Measurements from ENCODE around the gene TNKS2.

DNA sequence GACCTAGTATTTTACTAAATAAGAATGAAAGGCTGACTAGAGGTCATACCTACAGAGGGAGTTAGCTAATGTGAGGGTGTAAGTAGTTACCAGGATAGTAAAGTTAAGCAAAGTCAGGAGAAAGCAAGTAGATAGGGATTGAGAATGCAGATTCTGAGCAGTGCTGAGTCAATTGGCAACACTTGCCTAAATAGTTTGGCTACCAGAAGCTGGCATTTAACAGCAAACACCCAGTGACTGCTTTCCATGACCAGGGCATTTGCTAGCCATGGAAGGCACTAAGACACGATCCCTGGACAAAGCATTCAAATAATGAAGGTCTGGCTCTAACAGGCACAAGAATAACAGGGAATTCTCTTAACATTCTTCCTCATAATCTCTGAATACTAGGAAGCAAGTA lies 25.9 kb downstream of the TNKS2 start:
- TF ChIP-seq, protein P1, sequence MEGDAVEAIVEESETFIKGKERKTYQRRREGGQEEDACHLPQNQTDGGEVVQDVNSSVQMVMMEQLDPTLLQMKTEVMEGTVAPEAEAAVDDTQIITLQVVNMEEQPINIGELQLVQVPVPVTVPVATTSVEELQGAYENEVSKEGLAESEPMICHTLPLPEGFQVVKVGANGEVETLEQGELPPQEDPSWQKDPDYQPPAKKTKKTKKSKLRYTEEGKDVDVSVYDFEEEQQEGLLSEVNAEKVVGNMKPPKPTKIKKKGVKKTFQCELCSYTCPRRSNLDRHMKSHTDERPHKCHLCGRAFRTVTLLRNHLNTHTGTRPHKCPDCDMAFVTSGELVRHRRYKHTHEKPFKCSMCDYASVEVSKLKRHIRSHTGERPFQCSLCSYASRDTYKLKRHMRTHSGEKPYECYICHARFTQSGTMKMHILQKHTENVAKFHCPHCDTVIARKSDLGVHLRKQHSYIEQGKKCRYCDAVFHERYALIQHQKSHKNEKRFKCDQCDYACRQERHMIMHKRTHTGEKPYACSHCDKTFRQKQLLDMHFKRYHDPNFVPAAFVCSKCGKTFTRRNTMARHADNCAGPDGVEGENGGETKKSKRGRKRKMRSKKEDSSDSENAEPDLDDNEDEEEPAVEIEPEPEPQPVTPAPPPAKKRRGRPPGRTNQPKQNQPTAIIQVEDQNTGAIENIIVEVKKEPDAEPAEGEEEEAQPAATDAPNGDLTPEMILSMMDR (conservative IDR thresholded peaks at IDR 0.05; ENCODE audit: low read length) = no peak
- TF ChIP-seq EZH2phosphoT487 (IDR thresholded peaks at IDR 0.05; ENCODE audit: borderline replicate concordance) = no peak

All from Loucy (cell line).